HG02884 (cell line): Measurements from ENCODE around the gene RNF4.

Experiments
- ATAC-seq: cut with Tn5 transposase; IDR thresholded peaks from one replicate; pipeline ENCODE4 v1.9.1; 2021; ENCODE audit warnings: mild to moderate bottlenecking, moderate library complexity; ENCODE audit not compliant: unreplicated experiment

The RNF4 gene

DNA sequence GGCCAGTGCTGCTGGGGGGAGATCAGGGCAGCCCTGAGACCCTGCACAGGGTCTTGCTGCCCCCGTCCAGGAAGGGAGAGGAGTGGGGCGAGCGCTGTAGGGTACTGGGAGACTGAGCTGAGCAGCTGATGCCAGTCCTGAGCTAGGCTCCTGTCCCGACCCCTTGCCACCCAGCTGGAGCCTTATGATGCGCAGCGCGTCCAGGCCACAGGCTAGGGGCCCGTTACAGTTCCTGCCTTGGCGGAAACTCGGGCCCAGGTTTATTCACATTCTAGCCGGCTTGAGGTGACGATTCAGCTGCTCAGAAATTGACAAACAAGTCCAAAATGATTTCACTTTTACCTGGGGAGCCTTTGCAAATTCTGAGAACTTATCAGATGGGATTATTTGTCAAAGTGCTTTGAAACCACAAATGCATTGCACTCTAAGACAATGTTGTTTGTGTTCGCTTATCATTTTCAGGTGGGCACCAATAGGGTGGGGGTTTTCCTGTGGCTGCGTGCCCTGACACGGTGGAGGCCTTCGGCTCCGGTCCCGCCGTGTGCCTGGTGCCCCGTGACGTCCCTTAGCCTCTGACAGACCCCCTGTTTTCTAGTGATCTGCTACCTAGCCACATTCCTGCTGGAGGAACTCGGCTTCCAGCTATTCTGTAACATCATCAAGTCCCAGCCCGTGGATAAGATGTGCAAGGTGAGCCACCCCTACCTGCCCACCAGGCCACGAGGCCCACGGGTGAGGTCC lies 31.3 kb upstream of the RNF4 start:
- no peak for ATAC-seq

DNA sequence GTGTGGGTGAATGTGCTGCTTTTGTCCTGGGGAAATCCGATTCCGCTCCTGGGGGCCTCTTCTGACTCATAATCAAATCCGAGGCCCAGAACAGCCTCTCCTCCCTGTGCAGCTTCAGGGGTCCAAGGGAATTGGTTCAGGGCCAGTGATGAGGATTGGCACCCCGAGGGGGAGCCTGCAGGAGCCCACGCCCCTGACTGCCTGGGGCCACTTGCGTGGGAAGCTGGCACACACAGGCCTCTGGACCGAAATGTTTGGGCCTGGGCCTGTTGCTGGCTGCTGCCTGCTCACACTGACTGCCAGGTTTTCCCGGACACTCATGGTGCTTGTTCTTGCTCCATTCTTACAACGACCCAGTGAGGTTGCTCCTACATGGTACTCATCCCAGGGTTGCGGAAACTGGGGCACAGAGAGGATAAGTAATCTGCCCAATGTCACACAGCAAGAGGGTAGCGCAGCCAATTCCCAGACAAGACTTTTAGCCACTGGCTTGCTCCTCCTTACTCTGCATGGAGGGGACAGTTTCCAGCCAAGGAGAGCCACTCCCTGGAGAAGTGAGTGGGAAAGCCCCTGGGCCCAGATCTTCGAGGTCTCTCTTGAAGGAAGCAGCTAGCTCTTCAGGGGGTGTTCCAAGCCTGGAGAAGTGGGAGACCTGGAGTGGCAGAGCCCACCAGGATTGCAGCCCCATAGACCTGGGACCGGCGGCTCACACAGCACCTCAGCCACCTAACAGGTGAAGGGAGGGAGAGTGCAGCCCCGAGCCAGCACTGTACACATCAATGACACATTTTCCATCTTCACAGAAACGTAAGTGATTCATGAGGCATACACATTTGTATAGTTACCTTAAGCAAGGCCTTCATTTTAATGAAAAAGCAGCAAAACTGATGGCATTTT lies 29.8 kb upstream of the RNF4 start:
- ATAC-seq: no peak

- peak; percentile 60 for ATAC-seq
These were observed 27.3 kb upstream of the RNF4 start for GRCh38 chr4:2441393-2442174.

DNA sequence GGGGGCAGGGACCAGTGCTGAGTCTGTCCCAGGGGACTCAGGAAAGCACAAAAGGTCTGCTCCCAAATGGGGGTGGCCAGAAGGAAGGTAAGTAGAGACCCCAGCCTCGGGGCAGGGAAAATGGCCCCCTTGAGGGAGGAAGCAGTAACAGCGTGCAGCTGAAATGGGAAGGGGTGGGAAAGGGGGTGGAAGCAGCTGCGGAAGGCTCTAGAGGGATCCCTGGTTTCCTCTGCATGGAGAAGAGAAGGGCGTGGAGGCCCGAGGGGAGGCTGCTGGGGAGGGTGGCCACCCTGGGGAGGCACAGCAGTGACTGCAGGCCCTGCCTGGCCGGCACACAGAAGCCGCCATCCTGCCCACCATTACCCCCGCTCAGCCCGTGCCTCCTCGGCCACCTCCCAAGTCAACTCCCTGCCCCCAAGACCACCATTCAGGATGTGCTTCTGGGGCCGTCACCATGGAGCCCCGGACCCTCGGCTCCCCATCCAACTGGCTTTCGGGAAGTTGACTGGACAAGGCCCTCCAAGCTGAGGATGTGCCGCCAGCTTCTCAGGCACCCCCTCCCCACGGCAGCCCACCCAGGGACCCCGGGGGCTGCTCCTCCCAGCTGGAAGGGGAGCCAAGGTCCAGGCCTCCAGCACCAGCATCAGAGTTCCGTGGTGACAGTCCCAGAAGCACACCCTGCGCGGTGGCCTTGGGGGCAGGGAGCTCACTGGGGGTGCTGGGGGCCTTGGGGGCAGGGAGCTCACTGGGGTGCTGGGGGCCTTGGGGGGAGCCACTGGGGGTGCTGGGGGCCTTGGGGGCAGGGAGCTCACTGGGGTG lies 26.5 kb upstream of the RNF4 start:
- ATAC-seq: no peak

GRCh38 chr4:2443061-2443730 lies 25.7 kb upstream of the RNF4 start:
- ATAC-seq: no peak

DNA sequence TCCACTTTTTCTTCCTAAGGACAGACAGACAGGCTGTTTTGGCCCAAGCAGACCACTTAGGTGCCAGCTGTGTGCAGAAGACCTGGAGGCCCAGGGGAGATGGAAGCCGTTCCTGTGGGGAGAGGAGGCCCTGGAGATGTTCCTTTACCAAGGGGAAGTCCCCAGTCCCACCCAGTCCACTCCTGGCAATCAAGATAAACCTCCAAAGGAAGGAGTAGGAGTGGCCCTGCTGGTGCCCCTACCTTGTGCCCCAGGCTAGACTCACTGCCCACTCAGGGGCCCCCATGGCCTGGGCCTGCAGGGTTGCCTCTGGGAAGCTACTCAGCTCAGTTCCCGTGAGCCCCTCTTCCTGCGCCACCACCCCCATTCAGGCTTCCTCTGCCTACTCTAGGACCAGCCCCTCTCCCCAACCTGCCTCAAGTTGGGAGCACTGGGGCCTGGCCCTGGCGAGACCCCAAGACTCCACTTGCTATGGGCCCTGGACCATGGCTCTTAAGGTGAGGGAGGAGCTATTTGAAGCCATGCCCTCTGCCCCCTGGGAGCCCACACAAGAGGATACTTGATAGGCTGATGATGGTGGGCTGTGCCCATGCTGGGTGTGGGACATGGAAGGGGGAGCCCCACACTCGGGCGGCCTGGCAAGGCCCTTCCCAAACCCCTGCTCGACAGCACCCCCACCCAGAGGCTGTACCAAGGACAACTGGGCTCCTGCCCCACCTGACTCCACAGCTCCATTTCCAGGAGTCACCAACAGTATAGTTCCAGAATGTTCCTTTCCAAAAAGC lies 24.8 kb upstream of the RNF4 start:
- no peak for ATAC-seq

DNA sequence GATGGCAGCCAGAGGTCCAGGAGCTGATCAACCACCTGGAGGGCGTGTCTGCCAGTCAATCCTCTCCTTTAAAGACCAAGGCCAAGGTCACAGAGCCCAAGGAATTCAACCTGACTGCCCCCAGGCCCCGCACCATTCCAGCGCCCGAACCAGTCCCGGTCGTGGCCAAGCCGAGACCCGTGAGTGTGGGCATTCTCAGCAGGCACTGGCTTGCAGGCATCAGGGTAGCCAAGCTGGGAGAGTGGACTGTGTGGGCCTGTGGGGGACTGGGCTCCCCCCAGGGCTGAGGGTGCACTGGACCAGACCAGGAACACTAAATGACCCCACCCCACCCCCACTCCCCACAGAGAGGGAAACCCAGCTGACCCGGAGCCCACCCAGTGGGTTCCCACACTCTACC lies 23.8 kb upstream of the RNF4 start:
- no peak for ATAC-seq

- no peak for ATAC-seq
These were observed 23.3 kb upstream of the RNF4 start for GRCh38 chr4:2445571-2445970.

- no peak for ATAC-seq
These were observed 22.0 kb upstream of the RNF4 start for GRCh38 chr4:2446656-2447564.

DNA sequence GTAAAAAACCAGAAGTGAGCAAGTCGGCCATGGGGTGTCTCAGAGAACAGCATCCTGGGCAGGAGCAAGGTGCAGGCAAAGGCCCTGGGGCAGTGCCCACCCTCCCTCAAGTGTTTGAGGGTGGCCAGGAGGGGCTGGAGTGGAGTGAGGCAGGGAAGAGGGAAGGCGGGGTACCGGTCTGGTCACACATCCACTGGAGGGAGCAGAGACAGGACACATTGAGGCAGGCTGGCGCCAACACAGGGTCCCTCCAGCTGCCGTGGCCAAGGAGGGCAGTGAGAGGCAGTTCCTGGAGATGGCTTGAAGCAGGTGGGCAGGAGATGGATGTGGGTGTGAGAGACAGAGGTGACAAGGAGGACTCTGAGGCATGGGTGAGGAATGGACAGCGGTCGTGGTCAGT lies 20.3 kb upstream of the RNF4 start:
- ATAC-seq: no peak

GRCh38 chr4:2449051-2449450 lies 19.9 kb upstream of the RNF4 start:
- ATAC-seq: no peak

DNA sequence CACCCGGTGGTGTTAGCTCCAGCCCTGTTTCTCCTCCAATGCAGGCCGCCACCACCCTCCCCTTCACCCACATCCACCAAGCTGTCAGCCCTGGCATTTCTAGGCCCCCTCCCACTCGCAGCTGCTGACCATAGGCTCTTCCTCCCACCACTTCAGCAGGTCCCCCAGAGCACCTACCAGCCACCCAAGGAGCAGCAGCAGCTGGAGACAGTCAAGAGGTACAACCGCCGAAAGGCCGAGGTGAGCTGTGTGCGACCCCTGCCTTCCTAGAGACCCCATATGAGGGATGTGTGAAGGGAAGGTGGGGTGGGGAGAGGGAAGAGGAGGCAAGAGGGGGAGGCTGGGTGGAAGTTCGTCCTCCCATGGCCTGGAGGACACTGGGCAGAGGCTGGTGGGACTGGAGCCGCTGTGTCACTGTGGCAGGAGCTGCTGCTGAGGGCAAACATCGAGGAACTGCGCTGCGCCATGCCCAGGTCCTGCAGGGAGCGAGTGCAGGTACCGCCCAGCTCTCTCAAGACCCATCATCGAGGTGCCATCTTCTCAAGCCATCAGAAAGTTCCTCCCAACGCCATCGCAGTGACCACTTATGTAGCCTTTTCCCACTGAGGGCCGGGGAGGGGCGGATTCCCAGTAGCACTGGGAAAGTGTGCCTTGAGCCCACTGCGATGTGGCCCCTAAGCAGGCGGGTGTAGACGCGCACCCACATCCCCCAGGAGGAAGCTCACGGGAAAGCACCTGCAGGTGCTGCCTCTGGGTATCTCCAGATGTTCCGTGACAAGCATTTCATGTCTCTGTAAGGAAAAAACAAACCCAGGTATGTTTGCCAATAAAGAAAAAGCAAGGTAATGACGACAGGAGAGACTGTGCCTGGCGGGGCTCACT lies 19.2 kb upstream of the RNF4 start:
- no peak for ATAC-seq

DNA sequence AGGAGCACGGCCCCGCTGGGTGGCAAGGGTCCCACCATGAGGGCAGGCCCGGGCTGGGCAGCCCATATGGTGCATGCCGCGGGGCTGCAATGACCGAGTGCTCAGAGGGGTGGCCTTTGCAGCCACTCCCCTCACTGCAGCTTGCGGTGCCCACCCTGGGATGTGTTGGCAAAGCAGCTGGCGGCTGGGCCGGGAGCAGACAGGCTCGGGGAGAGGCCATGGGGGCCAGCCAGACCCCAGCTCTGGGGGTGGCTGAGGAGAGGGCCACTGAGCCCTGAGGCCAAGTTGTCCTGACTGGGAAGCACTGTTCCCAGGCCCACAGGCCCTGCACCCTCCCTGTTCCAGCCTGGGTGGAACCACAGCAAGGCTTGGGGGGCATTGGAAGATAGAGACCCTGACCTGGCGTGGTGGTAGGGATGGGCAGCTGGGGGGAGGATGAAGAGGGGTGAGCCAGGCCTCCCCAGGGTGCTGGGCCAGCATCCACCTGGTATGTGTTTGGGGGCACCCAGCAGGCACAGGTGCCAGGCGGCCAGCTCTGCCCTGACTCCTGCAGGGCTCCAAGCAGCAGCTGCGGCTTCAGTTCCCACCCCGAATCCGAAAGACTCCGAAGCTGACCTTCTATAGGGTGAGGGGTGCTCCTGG lies 18.4 kb upstream of the RNF4 start:
- no peak for ATAC-seq

GRCh38 chr4:2451036-2451520 lies 17.8 kb upstream of the RNF4 start:
- ATAC-seq: no peak

- no peak for ATAC-seq
These were observed 16.8 kb upstream of the RNF4 start for GRCh38 chr4:2451821-2452785.
